ENCODE data around the gene PIEZO1.

The PIEZO1 gene

DNA sequence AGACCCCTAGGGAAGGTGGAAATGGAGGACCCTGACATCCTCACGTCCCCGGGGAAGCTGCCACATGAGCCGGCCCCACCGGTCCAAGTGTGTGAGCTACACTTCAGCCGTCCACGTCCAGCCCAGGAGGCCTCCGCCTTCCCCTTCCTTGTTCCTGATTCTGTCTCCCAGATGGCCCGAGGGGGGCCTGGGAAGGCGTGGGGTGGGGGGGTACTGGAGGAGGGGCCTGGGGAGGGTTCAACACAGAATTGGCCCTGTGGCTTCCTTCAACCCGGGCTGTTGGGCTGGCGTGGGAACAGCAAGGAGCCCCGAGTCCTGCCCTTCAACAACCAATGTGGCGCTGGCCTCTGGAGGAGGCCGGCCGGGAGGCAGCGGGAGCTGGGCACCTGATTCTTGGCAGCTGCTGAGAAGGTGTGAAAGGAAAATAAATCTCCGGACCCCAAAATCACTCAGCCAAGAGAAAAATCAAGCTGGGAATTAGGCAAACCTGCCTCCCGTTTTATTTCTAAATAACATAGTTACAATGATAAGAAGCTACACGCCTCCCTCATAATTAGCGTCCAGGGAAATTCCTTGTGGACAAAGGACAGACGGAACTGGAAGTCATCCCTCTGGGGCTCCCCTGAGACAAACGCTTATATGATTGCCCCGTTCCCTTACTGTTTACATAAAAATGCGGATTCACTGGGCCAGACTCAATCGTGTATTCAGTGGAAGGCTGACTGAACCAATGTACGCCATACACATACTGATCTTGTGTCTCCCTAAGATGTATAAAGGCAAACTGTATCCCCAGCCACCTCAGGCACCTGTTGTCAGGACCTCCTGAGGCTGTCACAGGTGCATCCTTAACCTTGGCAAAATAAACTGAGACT is 28.5 kb upstream of the PIEZO1 start:
- H3K4me3 ChIP-seq (ENCODE audit: low read depth, low read length) = no peak overlapping the region
- ChIA-PET POLR2A (interaction anchor here (0.9 kb wide), 1 partner anchor 354 kb away, joined by 3 read pairs; no protein-coding TSS in a partner anchor), CTCF (interaction anchor here (1.0 to 2.9 kb wide), 11 partner anchors 11 to 403 kb away, joined by 3 to 16 read pairs (median 5); partner anchors contain the start of gene GALNS)
- TF ChIP-seq, protein P1, sequence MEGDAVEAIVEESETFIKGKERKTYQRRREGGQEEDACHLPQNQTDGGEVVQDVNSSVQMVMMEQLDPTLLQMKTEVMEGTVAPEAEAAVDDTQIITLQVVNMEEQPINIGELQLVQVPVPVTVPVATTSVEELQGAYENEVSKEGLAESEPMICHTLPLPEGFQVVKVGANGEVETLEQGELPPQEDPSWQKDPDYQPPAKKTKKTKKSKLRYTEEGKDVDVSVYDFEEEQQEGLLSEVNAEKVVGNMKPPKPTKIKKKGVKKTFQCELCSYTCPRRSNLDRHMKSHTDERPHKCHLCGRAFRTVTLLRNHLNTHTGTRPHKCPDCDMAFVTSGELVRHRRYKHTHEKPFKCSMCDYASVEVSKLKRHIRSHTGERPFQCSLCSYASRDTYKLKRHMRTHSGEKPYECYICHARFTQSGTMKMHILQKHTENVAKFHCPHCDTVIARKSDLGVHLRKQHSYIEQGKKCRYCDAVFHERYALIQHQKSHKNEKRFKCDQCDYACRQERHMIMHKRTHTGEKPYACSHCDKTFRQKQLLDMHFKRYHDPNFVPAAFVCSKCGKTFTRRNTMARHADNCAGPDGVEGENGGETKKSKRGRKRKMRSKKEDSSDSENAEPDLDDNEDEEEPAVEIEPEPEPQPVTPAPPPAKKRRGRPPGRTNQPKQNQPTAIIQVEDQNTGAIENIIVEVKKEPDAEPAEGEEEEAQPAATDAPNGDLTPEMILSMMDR (IDR thresholded peaks at IDR 0.05; ENCODE audit: insufficient read depth, low read length, missing control alignments) = no peak
- DNase-seq (ENCODE audit: low read depth, low spot score) = no peak

DNA sequence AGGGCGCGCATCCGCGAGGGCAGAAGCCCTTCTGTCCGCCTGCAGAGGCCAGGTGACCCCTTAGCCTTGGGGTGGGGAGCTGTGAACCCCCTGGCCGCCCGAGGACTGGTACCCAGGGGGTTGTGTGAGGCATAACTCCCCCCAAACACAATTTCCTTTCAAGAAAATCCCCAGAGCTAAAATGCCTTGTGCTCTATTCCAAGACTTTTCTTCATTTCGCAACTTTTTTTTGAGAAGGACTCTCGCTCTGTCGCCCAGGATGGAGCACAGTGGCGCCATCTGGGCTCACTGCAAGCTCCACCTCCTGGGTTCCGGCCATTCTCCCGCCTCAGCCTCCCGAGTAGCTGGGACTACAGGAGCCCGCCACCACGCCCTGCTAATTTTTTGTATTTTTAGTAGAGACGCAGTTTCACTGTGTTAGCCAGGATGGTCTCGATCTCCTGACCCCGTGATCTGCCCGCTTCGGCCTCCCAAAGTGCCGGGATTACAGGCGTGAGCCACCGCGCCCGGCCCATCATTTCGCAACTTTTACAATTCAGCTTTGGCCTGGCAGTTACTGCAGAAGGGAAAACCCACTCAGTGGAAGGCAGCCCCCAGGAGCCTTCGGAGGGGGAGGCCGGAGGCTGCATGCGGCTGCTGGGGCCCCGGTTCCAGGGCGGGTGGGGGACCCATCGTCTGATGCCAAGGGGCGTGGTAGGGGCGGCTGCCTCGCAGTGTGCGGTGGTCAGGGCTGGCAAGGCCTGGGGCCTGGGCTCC is 27.7 kb upstream of the PIEZO1 start:
- POLR2A ChIA-PET = interaction anchor here (0.9 to 2.4 kb wide), 4 partner anchors 28 to 355 kb away, joined by 3 to 8 read pairs (median 6); partner anchors contain the start of genes ACSF3 and PIEZO1

DNA sequence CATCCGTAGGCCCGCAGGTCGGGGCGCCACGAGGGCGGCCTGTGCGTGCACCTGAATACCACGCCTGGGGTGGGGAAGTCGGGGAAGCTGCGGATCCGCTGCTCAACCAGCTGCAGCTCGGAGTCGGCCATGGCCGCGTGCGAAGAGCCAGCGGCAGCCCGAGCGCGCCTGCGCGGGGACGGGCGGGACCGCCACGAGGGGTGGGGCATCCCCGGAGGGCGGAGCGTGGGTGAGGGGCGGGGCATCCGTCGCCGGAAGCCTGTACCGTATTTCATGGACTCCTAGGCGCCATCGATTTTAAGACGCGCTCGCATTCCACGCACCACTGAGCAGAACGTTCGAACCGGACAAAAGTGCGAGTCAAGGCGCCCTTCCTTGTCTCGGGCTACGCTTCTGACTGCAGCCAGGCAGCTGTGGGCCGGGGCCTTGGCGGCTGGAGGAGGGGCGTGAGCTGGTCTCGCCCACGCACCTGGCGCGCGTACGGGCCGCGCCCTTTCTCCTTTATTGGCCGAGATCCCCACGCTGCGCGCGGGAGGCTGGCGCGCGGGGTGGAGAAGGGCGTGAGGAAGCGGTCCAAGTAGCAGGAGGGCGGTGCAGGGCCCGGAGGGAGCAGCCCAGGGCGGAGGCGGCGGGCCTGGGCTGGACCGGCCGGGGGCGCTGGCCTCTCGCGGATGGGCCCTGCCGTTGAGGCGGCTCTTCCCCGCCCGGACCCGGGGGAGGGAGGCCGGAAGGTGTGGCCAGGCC is 26.9 kb upstream of the PIEZO1 start, which contains the start of gene APRT:
APRT (minus strand) TSS at position 160 of the 744 bp plus-strand sequence; CDS start at position 131, 29 bp downstream.
- TF ChIP-seq, protein P1 (IDR thresholded peaks at IDR 0.05; ENCODE audit: insufficient read depth, low read length, missing control alignments) = peak; percentile 43
- DNase-seq (ENCODE audit: low read depth, low spot score) = peak; percentile 52
- ChIA-PET POLR2A (interaction anchor here (0.6 to 2.4 kb wide), 5 partner anchors 27 to 356 kb away, joined by 3 to 8 read pairs (median 3); partner anchors contain the start of genes ACSF3 and PIEZO1), CTCF (interaction anchor here (0.9 to 4.0 kb wide), 10 partner anchors 9 to 404 kb away, joined by 3 to 23 read pairs (median 6); partner anchors contain the start of gene GALNS)
- peak within 1 kb of the TSS; percentile 83 for H3K4me3 ChIP-seq (ENCODE audit: low read depth, low read length)

More for the DNA sequence above, 27.7 kb upstream of the PIEZO1 start:
- DNase-seq (ENCODE audit: low read depth, low spot score) = no peak
- CTCF ChIA-PET = interaction anchor here (0.9 to 4.0 kb wide), 12 partner anchors 8 to 403 kb away, joined by 3 to 23 read pairs (median 5); partner anchors contain the start of gene GALNS
- H3K4me3 ChIP-seq (ENCODE audit: low read depth, low read length) = peak overlapping the region; percentile 83
- TF ChIP-seq, protein P1 (IDR thresholded peaks at IDR 0.05; ENCODE audit: insufficient read depth, low read length, missing control alignments) = no peak

DNA sequence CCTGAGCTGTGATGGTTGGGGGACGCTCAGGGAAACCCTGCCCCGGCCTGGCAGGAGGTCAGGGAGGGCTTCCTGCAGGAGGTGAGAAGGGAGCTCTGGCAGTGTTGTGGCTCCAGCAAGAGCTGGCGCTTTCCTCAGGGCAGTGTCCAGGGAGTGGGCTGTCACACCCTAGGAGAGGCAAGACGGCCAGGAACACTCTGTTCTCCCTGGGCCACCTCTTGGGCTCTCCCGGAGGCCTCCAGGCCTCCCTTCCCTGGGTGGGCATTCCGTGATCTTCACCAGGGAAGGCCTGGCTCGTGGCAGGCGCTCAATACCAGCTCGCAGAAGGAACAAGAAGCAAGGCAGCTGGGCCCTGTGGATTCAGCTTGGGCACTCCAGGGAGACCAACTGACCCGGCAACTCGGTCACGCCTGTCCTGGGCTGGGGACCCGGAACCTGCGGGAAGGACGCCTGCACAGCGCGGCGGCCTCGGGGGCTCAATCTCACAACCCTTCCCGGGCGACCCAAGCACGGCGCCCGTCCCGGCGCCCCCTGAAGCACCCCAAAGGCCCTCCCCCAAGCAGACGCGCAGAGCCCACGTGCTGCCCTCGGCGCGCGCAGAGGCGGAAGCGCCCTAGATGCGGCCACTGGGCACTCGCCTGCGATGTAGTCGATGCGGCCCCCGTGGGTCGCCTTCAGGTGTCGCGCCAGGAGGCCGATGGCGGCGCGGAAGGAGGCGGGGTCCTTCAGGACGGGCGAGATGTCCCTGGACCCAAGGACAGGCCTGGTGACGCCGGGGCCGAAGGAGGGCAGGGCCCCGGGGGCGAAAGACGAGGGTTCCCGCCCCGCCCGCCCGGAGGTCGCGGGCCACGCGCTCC is 26.1 kb upstream of the PIEZO1 start:
- peak overlapping the region; percentile 83 for H3K4me3 ChIP-seq (ENCODE audit: low read depth, low read length)
- TF ChIP-seq, protein P1 (IDR thresholded peaks at IDR 0.05; ENCODE audit: insufficient read depth, low read length, missing control alignments) = no peak
- CTCF ChIA-PET = interaction anchor here (1.0 to 4.0 kb wide), 10 partner anchors 10 to 356 kb away, joined by 3 to 23 read pairs (median 4); partner anchors contain the start of genes GALNS and TRAPPC2L
- no peak for DNase-seq (ENCODE audit: low read depth, low spot score)
- POLR2A ChIA-PET = interaction anchor here (0.6 to 2.4 kb wide), 9 partner anchors 10 to 282 kb away, joined by 3 to 8 read pairs (median 3); partner anchors contain the start of genes ACSF3 and PIEZO1

All from AG04449 (cell line).